Retina (tissue), 1 donor: ENCODE measurements around the gene DYNC1I1.

Source experiments
- DNase-seq: peaks from one replicate; pipeline ENCODE4 v3.0.0-alpha.2; 2016

Gene DYNC1I1

GRCh38 chr7:95772298-95772770 is at the start of gene DYNC1I1:
DYNC1I1 (plus strand) TSS chr7:95772554; CDS start chr7:95804730, 32,176 bp downstream.
- peak; percentile 74 for DNase-seq

- DNase-seq: peak; percentile 11
These were observed 48.7 kb upstream of the DYNC1I1 start for GRCh38 chr7:95723583-95724180.

GRCh38 chr7:95725205-95725604 is 47.1 kb upstream of the DYNC1I1 start:
- no peak for DNase-seq

- no peak for DNase-seq
These were observed 41.7 kb upstream of the DYNC1I1 start for GRCh38 chr7:95730493-95731280.

- no peak for DNase-seq
These were observed 35.7 kb upstream of the DYNC1I1 start for GRCh38 chr7:95736635-95737034.

GRCh38 chr7:95737828-95738505 is 34.4 kb upstream of the DYNC1I1 start:
- DNase-seq: no peak

GRCh38 chr7:95749044-95749443 is 23.3 kb upstream of the DYNC1I1 start:
- DNase-seq: no peak

GRCh38 chr7:95749515-95749914 is 22.8 kb upstream of the DYNC1I1 start:
- no peak for DNase-seq

GRCh38 chr7:95753440-95753839 is 18.9 kb upstream of the DYNC1I1 start:
- no peak for DNase-seq

- DNase-seq: no peak
These were observed 16.9 kb upstream of the DYNC1I1 start for GRCh38 chr7:95755277-95755934.

- peak; percentile 30 for DNase-seq
These were observed 14.2 kb upstream of the DYNC1I1 start for GRCh38 chr7:95758187-95758586.

GRCh38 chr7:95766086-95766485 is 6.3 kb upstream of the DYNC1I1 start:
- no peak for DNase-seq

GRCh38 chr7:95766657-95767056 is 5.7 kb upstream of the DYNC1I1 start:
- DNase-seq: no peak

- DNase-seq: peak; percentile 77
These were observed 622 bp downstream of the DYNC1I1 start for GRCh38 chr7:95772771-95773581.

- no peak for DNase-seq
These were observed 4.3 kb downstream of the DYNC1I1 start for GRCh38 chr7:95776561-95777185.

GRCh38 chr7:95777269-95777668 is 4.9 kb downstream of the DYNC1I1 start:
- DNase-seq: no peak

GRCh38 chr7:95780665-95781064 is 8.3 kb downstream of the DYNC1I1 start:
- DNase-seq: no peak

- DNase-seq: no peak
These were observed 9.7 kb downstream of the DYNC1I1 start for GRCh38 chr7:95781961-95782586.

- no peak for DNase-seq
These were observed 12.4 kb downstream of the DYNC1I1 start for GRCh38 chr7:95784796-95785195.

GRCh38 chr7:95788258-95788657 is 15.9 kb downstream of the DYNC1I1 start:
- DNase-seq: no peak

GRCh38 chr7:95788884-95789283 is 16.5 kb downstream of the DYNC1I1 start:
- no peak for DNase-seq
